OCI-LY7 (cell line): Measurements from ENCODE around the gene WDR7. TPM values are rescaled to one million over a fixed set of nuclear protein-coding genes. Genes with fewer than 3 reads are reported as not detected.

Experiments
- BruUV-seq: library from RNA; stranded (reverse); fragments of 400-500 nt; replicated peaks from 2 replicates; lab custom pipeline; 2021; lab: Mats Ljungman, UMichigan
- CTCF ChIA-PET: fragments of 300-600 bp; sonication (Branson Sonifier 250); formaldehyde crosslinking; loops from one replicate; lab custom pipeline; 2022; ENCODE audit warnings: antibody characterized with exemption; ENCODE audit not compliant: unreplicated experiment; lab: Charles Lee
- POLR2A ChIA-PET: fragments of 300-600 bp; sonication (Branson Sonifier 250); formaldehyde crosslinking; loops from one replicate; lab custom pipeline; 2022; ENCODE audit warnings: antibody characterized with exemption; lab: Charles Lee
- DNase-seq: peaks from one replicate; pipeline ENCODE4 v3.0.0-alpha.2; 2015; ENCODE audit warnings: low spot score
- H2AFZ ChIP-seq: fragments of 200-600 bp; sonication (generic), shearing (Covaris generic); 2 replicates; pipeline ENCODE4 v1.6.1; 2014; ENCODE audit warnings: mild to moderate bottlenecking, antibody characterized with exemption, low read length, moderate library complexity
- H3K27ac ChIP-seq: fragments of 200-600 bp; sonication (generic); 2 replicates; pipeline ENCODE4 v1.5.1; 2014; ENCODE audit warnings: mixed run types, low read depth, mild to moderate bottlenecking, moderate library complexity, low read length, inconsistent platforms; ENCODE audit not compliant: poor library complexity, severe bottlenecking
- H3K36me3 ChIP-seq: fragments of 200-600 bp; sonication (generic); 2 replicates; pipeline ENCODE4 v1.6.1; 2014; ENCODE audit warnings: mild to moderate bottlenecking, antibody characterized with exemption, low read length, moderate library complexity, mixed read lengths; ENCODE audit not compliant: insufficient read depth
- H3K4me1 ChIP-seq: fragments of 200-600 bp; sonication (generic); 2 replicates; pipeline ENCODE4 v1.5.1; 2014; ENCODE audit warnings: mild to moderate bottlenecking, low read length; ENCODE audit not compliant: insufficient read depth, poor library complexity, severe bottlenecking
- H3K4me2 ChIP-seq: fragments of 200-600 bp; sonication (generic); 2 replicates; pipeline ENCODE4 v1.6.1; 2014; ENCODE audit warnings: mild to moderate bottlenecking, low read length
- H3K4me3 ChIP-seq: fragments of 200-600 bp; sonication (generic); 2 replicates; pipeline ENCODE4 v1.5.1; 2014; ENCODE audit warnings: mild to moderate bottlenecking, low read depth, low read length; ENCODE audit not compliant: poor library complexity, severe bottlenecking
- H3K79me2 ChIP-seq: fragments of 200-600 bp; sonication (generic); 2 replicates; pipeline ENCODE4 v1.6.1; 2016; ENCODE audit warnings: low read depth, mild to moderate bottlenecking, low read length, moderate library complexity, mixed read lengths; ENCODE audit not compliant: insufficient read depth
- H3K9me2 ChIP-seq: fragments of 200-600 bp; sonication (generic); 2 replicates; pipeline ENCODE4 v1.6.1; 2016; ENCODE audit warnings: mild to moderate bottlenecking, low read length, mixed read lengths; ENCODE audit not compliant: insufficient read depth
- H3K9me3 ChIP-seq: fragments of 200-600 bp; sonication (generic); 2 replicates; pipeline ENCODE4 v1.6.1; 2014; ENCODE audit warnings: mild to moderate bottlenecking, mixed run types, low read length, mixed read lengths
- H4K20me1 ChIP-seq: fragments of 200-600 bp; sonication (generic); 2 replicates; pipeline ENCODE4 v1.6.1; 2014; ENCODE audit warnings: mild to moderate bottlenecking, antibody characterized with exemption, low read length, moderate library complexity, mixed read lengths; ENCODE audit not compliant: insufficient read depth
- EZH2phosphoT487 ChIP-seq: fragments of 200-600 bp; sonication (generic); IDR thresholded peaks from 2 replicates; pipeline ENCODE4 v1.6.1; 2018; ENCODE audit warnings: low read depth, borderline replicate concordance, mild to moderate bottlenecking, mixed run types, antibody characterized with exemption, low read length, moderate library complexity, mixed read lengths
- intact Hi-C: fragments of 100-400 bp; cut with micrococcal nuclease; formaldehyde crosslinking; loops from one replicate; pipeline ENCODE4 v1.10.0; 2022; ENCODE audit not compliant: unreplicated experiment
- total RNA-seq, 2 experiments: library from RNA; depleted of rRNA in 1 of 2; stranded (reverse); fragments of >200 nt in 1 of 2; shearing (Covaris generic) in 1 of 2; gene quantifications; 2 replicates each; pipeline ENCODE4 v1.2.3, GENCODE V29; 2014 to 2022
- TF ChIP-seq, protein P1 (sequence below): fragments of 200-600 bp; sonication (generic); conservative IDR thresholded peaks from 2 replicates; pipeline ENCODE4 v1.5.1; 2014; ENCODE audit warnings: mild to moderate bottlenecking, antibody characterized with exemption, low read length, moderate library complexity, mixed read lengths

WDR7 gene
- total RNA-seq, 2 experiments from 2014 or later, result 13.2 to 17.1 TPM

DNA sequence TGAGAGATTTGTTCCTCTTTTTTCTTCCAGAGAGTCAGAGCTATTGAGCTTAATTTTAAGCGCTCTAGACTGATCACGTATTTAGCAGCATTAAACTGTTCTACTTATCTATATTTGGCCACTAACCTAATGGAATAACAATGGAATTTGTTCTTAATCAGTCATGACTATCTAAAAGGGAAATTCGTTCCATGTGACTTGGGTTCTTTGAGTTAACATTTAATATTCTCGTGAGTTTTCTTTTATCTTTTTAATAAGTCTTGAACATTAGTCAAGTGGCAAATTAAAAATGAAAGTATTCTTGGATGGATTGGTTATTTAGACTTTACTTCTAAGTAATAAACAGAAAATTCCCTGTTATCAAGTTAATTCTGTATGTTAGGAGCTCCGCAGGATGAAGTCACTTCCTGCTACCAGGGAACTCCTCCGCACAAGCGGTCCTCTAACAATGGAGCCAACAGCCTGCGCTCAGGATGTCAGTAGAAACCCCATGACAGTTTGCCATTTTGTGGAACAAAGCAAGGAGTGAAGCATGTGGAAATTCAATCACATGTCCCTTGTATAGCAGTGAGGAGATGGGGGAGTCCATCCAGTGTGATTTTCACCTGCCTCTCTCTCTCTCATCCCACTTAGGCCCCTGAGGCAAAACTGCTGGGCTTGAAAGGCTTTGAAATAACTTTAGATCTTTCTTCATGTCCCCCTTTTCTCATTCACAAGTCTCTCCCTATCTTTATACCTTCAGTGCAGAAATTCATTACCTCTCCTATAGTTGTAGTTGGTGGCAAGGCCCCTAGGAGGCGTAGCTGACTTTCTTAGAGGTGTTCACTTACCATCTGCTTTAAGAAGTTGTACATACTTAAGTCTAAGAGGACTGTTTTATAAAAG, 138.1 kb downstream of the WDR7 start:
- ChIA-PET CTCF (no interaction called here), POLR2A (interaction anchor here (0.5 to 0.6 kb wide), 2 partner anchors 14 to 49 kb away, joined by 3 read pairs; no protein-coding TSS in a partner anchor)
- no peak overlapping the region for H3K27ac ChIP-seq
- no peaks in the 10 kb centered on the region for H3K4me1 ChIP-seq
- H3K9me3 ChIP-seq, result no peaks in the 10 kb centered on the region
- H3K79me2 ChIP-seq, result no peaks in the 10 kb centered on the region
- no peak overlapping the region for H2AFZ ChIP-seq
- no peak for TF ChIP-seq EZH2phosphoT487
- TF ChIP-seq, protein P1, sequence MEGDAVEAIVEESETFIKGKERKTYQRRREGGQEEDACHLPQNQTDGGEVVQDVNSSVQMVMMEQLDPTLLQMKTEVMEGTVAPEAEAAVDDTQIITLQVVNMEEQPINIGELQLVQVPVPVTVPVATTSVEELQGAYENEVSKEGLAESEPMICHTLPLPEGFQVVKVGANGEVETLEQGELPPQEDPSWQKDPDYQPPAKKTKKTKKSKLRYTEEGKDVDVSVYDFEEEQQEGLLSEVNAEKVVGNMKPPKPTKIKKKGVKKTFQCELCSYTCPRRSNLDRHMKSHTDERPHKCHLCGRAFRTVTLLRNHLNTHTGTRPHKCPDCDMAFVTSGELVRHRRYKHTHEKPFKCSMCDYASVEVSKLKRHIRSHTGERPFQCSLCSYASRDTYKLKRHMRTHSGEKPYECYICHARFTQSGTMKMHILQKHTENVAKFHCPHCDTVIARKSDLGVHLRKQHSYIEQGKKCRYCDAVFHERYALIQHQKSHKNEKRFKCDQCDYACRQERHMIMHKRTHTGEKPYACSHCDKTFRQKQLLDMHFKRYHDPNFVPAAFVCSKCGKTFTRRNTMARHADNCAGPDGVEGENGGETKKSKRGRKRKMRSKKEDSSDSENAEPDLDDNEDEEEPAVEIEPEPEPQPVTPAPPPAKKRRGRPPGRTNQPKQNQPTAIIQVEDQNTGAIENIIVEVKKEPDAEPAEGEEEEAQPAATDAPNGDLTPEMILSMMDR, result peak; percentile 79
- no peaks in the 10 kb centered on the region for H4K20me1 ChIP-seq
- H3K9me2 ChIP-seq, result no peaks in the 10 kb centered on the region
- no peak overlapping the region for H3K4me2 ChIP-seq
- DNase-seq, result peak; percentile 28
- no TSS peak for BruUV-seq
- intact Hi-C loops, result no loop called here
- H3K36me3 ChIP-seq, result no peaks in the 10 kb centered on the region
- H3K4me3 ChIP-seq, result no peak overlapping the region

DNA sequence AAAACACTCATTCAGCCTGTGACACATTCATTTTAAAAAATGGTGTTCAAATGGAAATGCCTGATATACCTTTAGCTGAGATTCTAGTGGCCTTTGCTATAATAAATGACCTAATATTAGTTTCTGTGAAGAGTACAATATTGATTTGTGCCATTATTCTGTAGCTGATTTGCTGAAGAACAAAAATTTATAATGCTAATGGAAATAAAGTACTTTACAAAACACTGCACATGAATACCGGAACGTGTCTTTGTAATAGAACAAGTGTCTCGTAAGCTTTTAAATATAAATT, 138.7 kb downstream of the WDR7 start:
- H3K4me2 ChIP-seq, result no peak overlapping the region
- no peak overlapping the region for H2AFZ ChIP-seq
- no peak overlapping the region for H3K27ac ChIP-seq
- H3K4me1 ChIP-seq, result no peaks in the 10 kb centered on the region
- intact Hi-C loops, result no loop called here
- ChIA-PET CTCF (no interaction called here), POLR2A (interaction anchor here (0.5 kb wide), 1 partner anchor 49 kb away, joined by 3 read pairs; no protein-coding TSS in a partner anchor)
- no peaks in the 10 kb centered on the region for H3K9me3 ChIP-seq
- no peak for TF ChIP-seq EZH2phosphoT487
- TF ChIP-seq, protein P1, result peak; percentile 47; the same call in 1 of the 2 replicates
- H3K79me2 ChIP-seq, result no peaks in the 10 kb centered on the region
- no peaks in the 10 kb centered on the region for H4K20me1 ChIP-seq
- no peak overlapping the region for H3K4me3 ChIP-seq
- no peaks in the 10 kb centered on the region for H3K36me3 ChIP-seq
- no TSS peak for BruUV-seq
- DNase-seq, result no peak
- H3K9me2 ChIP-seq, result no peaks in the 10 kb centered on the region

DNA sequence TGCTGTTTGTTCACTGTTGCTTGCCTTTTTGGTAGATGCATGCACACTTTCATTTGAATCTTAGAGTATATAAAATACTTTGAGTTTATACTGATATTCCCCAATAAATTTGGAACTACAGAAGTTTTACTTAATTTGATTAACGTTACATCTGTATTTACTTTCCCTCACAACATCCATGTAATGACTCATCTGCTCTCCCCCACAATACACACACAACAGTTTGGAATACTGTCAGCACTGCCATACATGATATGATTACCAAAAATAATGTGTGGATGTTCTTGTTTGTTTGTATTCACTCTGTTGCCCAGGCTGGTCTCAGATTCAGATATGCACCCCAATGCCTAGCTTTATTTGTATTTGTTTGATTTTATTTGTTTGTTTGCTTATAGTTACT, 144.2 kb downstream of the WDR7 start:
- TF ChIP-seq, protein P1, result no peak
- TF ChIP-seq EZH2phosphoT487, result no peak
- Histone ChIP-seq H3K4me2 (no peak overlapping the region), H3K9me2 (no peaks in the 10 kb centered on the region), H2AFZ (no peak overlapping the region), H3K9me3 (no peaks in the 10 kb centered on the region), H3K36me3 (no peaks in the 10 kb centered on the region), H4K20me1 (no peaks in the 10 kb centered on the region), H3K4me3 (no peak overlapping the region), H3K4me1 (no peaks in the 10 kb centered on the region), H3K27ac (no peak overlapping the region), H3K79me2 (no peaks in the 10 kb centered on the region)
- ChIA-PET CTCF (no interaction called here), POLR2A (no interaction called here)
- intact Hi-C loops, result no loop called here
- no peak for DNase-seq
- no TSS peak for BruUV-seq
